Liver (tissue), 3 donors: ENCODE results near the gene PFAS.

Experiments used
- CTCF ChIP-seq: fragments of 150-350 bp; IDR thresholded peaks from 2 replicates; pipeline ENCODE4 v1.5.1; 2017; ENCODE audit warnings: improper control_type of control experiment, low read depth, low read length; ENCODE audit not compliant: missing input control
- EGR1 ChIP-seq, 2 donors: IDR thresholded peaks; 2 replicates each; pipeline ENCODE4 v1.6.1; 2016 to 2018; ENCODE audit warnings: antibody characterized with exemption in 2 of 2, low read depth in 2 of 2
- FOXA1 ChIP-seq: IDR thresholded peaks from 2 replicates; pipeline ENCODE4 v1.6.1; 2016; ENCODE audit warnings: antibody characterized with exemption
- HNF4A ChIP-seq, 2 donors: conservative IDR thresholded peaks; 2 replicates each; pipeline ENCODE4 v1.6.1; 2016; ENCODE audit warnings: antibody characterized with exemption in 2 of 2, mild to moderate bottlenecking in 2 of 2
- JUND ChIP-seq, 2 donors: IDR thresholded peaks; 2 replicates each; pipeline ENCODE4 v1.6.1; 2016; ENCODE audit warnings: antibody characterized with exemption in 2 of 2
- MAX ChIP-seq: IDR thresholded peaks from 2 replicates; pipeline ENCODE4 v1.6.1; 2016; ENCODE audit warnings: antibody characterized with exemption
- RAD21 ChIP-seq, 2 donors: IDR thresholded peaks; 2 replicates each; pipeline ENCODE4 v1.6.1; 2016; ENCODE audit warnings: antibody characterized with exemption in 2 of 2, mild to moderate bottlenecking in 2 of 2
- REST ChIP-seq: IDR thresholded peaks from 2 replicates; pipeline ENCODE4 v1.6.1; 2016; ENCODE audit warnings: antibody characterized with exemption, mild to moderate bottlenecking
- RXRA ChIP-seq, 2 donors: IDR thresholded peaks; 2 replicates each; pipeline ENCODE4 v1.6.1; 2017 to 2018; ENCODE audit warnings: antibody characterized with exemption in 2 of 2, mild to moderate bottlenecking in 1 of 2
- TAF1 ChIP-seq: conservative IDR thresholded peaks from 2 replicates; pipeline ENCODE4 v1.6.1; 2016; ENCODE audit warnings: antibody characterized with exemption, mild to moderate bottlenecking
- YY1 ChIP-seq: IDR thresholded peaks from 2 replicates; pipeline ENCODE4 v1.6.1; 2016; ENCODE audit warnings: antibody characterized with exemption, mild to moderate bottlenecking
- ZBTB33 ChIP-seq: IDR thresholded peaks from 2 replicates; pipeline ENCODE4 v1.6.1; 2016; ENCODE audit warnings: antibody characterized with exemption
- donor health status: healthy.
- donor health status: healthy.

GRCh38 chr17:8312726-8313600 is 63.9 kb downstream of the PFAS start:
- no peak for TF ChIP-seq YY1
- TF ChIP-seq CTCF = no peak
- no peak for TF ChIP-seq REST
- no peak for TF ChIP-seq MAX
- TF ChIP-seq FOXA1 = no peak
- no peak for TF ChIP-seq RAD21 (IDR thresholded peaks at IDR 0.05)
- no peak for TF ChIP-seq JUND (IDR thresholded peaks at IDR 0.05)
- no peak for TF ChIP-seq TAF1
- TF ChIP-seq ZBTB33 = no peak
- no peak for TF ChIP-seq EGR1 (IDR thresholded peaks at IDR 0.05; ENCODE audit: low read depth in 2 of 2)
- TF ChIP-seq HNF4A (conservative IDR thresholded peaks at IDR 0.05) = no peak
- no peak for TF ChIP-seq RXRA (IDR thresholded peaks at IDR 0.05)
